Spinal cord (tissue), 10 donors: ENCODE results near the gene ARHGEF7. TPM values are rescaled to one million over a fixed set of nuclear protein-coding genes. Genes with fewer than 3 reads are reported as not detected.

Experiments
- DNase-seq, 6 donors: peaks; one replicate each; pipeline versions ENCODE4 v3.0.0 to v3.0.0-alpha.2; 2013 to 2015; ENCODE audit warnings: low spot score in 6 of 6, low read depth in 4 of 6
- H3K27ac ChIP-seq: one replicate; pipeline ENCODE4 v1.5.1; 2013; ENCODE audit warnings: low read depth, low read length, control low read depth
- H3K27me3 ChIP-seq: one replicate; pipeline ENCODE4 v1.6.1; 2013; ENCODE audit warnings: low read length; ENCODE audit not compliant: control insufficient read depth, insufficient read depth
- H3K36me3 ChIP-seq: one replicate; pipeline ENCODE4 v1.6.1; 2013; ENCODE audit warnings: low read length; ENCODE audit not compliant: control insufficient read depth, insufficient read depth
- H3K4me1 ChIP-seq: one replicate; pipeline ENCODE4 v1.6.1; 2013; ENCODE audit warnings: low read length; ENCODE audit not compliant: control insufficient read depth, insufficient read depth
- H3K4me3 ChIP-seq: one replicate; pipeline ENCODE4 v1.5.1; 2013; ENCODE audit warnings: low read depth, low read length, control low read depth
- H3K9me3 ChIP-seq: one replicate; pipeline ENCODE4 v1.6.1; 2013; ENCODE audit warnings: low read length; ENCODE audit not compliant: control insufficient read depth, insufficient read depth
- WGBS: methylation state at CpG from one replicate; pipeline ENCODE4 v1.1.5; 2013; ENCODE audit warnings: missing lambda C conversion rate; ENCODE audit not compliant: insufficient coverage; 5-methylcytosine and 5-hydroxymethylcytosine counted together
- polyA plus RNA-seq, 2 donors: library from polyadenylated mRNA; unstranded; fragments of 120-200 nt; gene quantifications; one replicate each; pipeline ENCODE4 v1.2.1, GENCODE V29; 2013; ENCODE audit not compliant: insufficient read length in 2 of 2
- total RNA-seq, 2 donors: library from RNA; depleted of rRNA in 1 of 2; stranded (reverse); fragments of 120-200 nt in 1 of 2; fragments of >200 nt in 1 of 2; gene quantifications; one replicate each; pipeline versions ENCODE4 v1.2.3 to v1.2.4, GENCODE V29; 2013 to 2014
- donor health status: healthy.

ARHGEF7 gene
- total and polyA plus RNA-seq, 4 donors = 66.1 to 140 (median 120) TPM

DNA sequence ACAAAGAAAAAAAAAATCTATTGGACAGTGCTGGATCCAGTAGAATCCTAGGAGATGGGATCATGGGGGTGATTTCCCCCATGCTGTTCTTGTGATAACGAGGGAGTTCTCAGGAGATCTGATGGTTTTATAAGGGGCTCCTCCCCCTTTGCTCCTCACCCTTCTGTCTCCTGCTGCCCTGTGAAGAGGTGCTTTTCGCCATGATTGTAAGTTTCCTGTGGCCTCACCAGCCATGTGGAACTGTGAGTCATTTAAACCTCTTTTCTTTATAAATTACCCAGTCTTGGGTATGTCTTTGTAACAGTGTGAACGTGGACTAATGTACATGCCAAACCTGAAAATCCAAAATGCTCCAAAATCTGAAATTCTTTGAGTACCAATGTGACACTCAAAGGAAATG lies 45.5 kb downstream of the ARHGEF7 start:
- peaks cover 4% of the 10 kb centered on the region for H3K36me3 ChIP-seq
- no peaks in the 10 kb centered on the region for H3K4me1 ChIP-seq
- WGBS = 80% methylated on average over 1 of the region's 3 CpGs
- H3K27ac ChIP-seq = no peak overlapping the region
- no peaks in the 10 kb centered on the region for H3K9me3 ChIP-seq
- DNase-seq = no peak
- H3K27me3 ChIP-seq = no peaks in the 10 kb centered on the region
- H3K4me3 ChIP-seq = no peak overlapping the region

- Histone ChIP-seq H3K4me1 (no peaks in the 10 kb centered on the region), H3K36me3 (peaks cover 4% of the 10 kb centered on the region)
Measured at GRCh38 chr13:111161601-111162600, 46.8 kb downstream of the ARHGEF7 start.

DNA sequence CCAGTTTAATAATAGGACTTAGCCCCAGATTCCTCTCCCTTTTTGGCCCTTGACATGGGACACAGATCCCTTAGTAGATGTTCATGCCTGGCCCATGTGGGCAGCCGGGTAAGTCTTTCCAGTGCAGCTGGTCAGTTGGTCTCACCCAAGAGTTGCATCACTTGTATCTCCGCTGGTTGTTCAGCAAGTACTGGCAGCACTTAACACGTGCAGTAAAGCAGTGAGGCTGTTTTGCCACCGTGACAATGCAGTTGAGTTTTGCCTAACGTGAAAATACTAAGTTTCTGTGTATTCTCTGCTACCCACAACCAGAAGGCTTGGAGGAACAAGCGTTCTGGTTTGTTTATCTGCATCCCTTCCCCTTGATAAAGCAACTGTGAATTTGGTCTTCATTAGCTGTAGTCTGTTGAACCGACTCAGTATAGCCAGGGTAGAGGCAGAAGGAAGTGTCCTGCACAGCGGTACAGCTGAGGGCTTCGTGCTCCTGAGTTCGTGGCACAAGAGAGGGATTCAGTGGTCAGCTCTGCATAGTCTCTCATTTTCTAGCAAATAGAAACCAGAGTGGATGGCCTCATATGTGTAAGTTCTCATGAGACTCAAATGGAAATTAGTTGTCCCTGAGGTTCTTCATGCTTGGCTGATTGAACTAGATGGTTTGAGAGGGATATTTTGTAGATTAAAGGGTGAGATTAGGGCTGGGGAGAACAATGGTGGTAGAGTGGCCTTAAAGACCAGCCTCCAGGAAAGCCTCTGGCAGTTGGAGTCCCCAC lies 50.3 kb downstream of the ARHGEF7 start:
- H3K4me1 ChIP-seq = peaks cover 7% of the 10 kb centered on the region
- 96% methylated on average over 9 of the region's 10 CpGs for WGBS
- H3K4me3 ChIP-seq = no peak overlapping the region
- H3K27me3 ChIP-seq = no peaks in the 10 kb centered on the region
- H3K36me3 ChIP-seq = peaks cover 6% of the 10 kb centered on the region
- no peak overlapping the region for H3K27ac ChIP-seq
- no peaks in the 10 kb centered on the region for H3K9me3 ChIP-seq
- DNase-seq = no peak

More at GRCh38 chr13:111161601-111162600, 46.8 kb downstream of the ARHGEF7 start:
- Histone ChIP-seq H3K4me3 (no peak overlapping the region), H3K9me3 (no peaks in the 10 kb centered on the region), H3K27me3 (no peaks in the 10 kb centered on the region), H3K27ac (no peak overlapping the region)
- no peak for DNase-seq
- 93% methylated on average over 2 of the region's 5 CpGs for WGBS

DNA sequence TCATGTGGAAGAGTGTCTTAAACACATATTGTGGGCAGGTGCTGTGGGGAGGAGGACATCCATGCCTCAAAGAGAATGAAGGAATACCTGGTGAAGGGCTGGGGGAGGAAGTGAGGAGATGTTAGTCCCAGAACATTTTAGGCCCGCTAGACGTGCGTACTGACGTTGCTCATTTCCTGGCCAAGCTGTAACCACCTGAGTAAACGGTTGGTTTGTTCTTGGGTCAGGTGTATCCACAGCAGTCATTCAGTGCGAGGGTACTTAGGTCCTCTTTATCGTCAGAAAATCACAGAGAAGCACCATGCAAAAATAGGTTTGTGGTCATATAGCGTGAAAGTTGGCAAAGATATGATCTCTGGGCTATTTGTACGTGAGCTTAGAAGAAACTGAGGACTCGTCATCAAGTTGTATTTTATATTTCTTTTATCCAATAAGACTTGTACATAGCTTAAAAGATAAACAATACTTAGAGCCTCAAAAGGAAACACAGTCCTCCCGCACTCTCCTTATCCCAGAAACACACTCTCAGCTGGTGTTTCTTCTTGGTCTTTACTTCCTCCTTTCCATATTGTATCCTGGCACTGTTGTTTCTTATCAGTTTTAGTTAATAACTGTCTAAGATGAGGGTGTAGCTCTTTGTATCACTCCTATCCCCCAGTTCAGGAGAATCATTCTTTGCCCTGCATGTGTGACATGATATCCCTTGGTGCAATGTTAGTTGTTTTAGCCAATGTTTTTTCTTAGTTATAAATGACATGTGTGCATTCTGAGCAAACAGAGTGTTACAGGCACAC lies 52.0 kb downstream of the ARHGEF7 start:
- Histone ChIP-seq H3K9me3 (no peaks in the 10 kb centered on the region), H3K36me3 (peaks cover 6% of the 10 kb centered on the region), H3K27ac (no peak overlapping the region), H3K4me1 (peaks cover 7% of the 10 kb centered on the region), H3K27me3 (no peaks in the 10 kb centered on the region), H3K4me3 (no peak overlapping the region)
- no peak for DNase-seq
- WGBS = 97% methylated on average over 8 of the region's 11 CpGs

- Histone ChIP-seq H3K27ac (no peak overlapping the region), H3K9me3 (no peaks in the 10 kb centered on the region), H3K36me3 (peaks cover 8% of the 10 kb centered on the region), H3K27me3 (no peaks in the 10 kb centered on the region), H3K4me1 (peaks cover 9% of the 10 kb centered on the region), H3K4me3 (no peak overlapping the region)
- 82% methylated on average over 6 of the region's 8 CpGs for whole genome bisulfite sequencing
- no peak for DNase-seq
Measured at GRCh38 chr13:111168107-111168506, 53.0 kb downstream of the ARHGEF7 start.

DNA sequence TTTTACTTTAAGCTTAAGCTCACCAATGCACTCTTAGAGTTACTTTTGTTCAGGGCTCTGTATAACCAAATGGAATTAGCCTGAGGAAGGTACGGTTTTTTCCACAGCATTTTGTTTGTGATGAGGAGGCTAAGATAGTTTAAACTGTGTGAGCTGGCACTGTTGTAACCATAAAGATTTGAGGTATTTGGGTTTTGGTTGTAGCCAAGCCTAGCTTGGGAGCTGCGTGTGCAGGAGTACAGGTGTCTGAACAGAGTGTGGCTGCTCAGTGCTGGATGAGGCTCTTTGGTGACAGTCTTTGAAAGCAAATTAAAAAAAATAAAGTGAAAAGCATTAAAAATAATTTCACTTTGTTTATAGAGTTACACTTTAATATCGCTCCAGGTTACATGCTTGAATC lies 56.0 kb downstream of the ARHGEF7 start:
- DNase-seq = no peak
- Histone ChIP-seq H3K27ac (no peak overlapping the region), H3K4me1 (peaks cover 17% of the 10 kb centered on the region), H3K4me3 (no peak overlapping the region), H3K9me3 (no peaks in the 10 kb centered on the region), H3K27me3 (no peaks in the 10 kb centered on the region), H3K36me3 (peaks cover 7% of the 10 kb centered on the region)
- WGBS = 50% methylated on average over 1 of the region's 3 CpGs

GRCh38 chr13:111171629-111172028 lies 56.5 kb downstream of the ARHGEF7 start:
- 80% methylated on average over 1 of the region's 2 CpGs for WGBS
- Histone ChIP-seq H3K9me3 (no peaks in the 10 kb centered on the region), H3K4me1 (peaks cover 21% of the 10 kb centered on the region), H3K27ac (no peak overlapping the region), H3K27me3 (no peaks in the 10 kb centered on the region), H3K36me3 (peaks cover 7% of the 10 kb centered on the region), H3K4me3 (no peak overlapping the region)
- DNase-seq = no peak

- no peaks in the 10 kb centered on the region for H3K27me3 ChIP-seq
- no peak for DNase-seq
- no peak overlapping the region for H3K4me3 ChIP-seq
- H3K36me3 ChIP-seq = peaks cover 9% of the 10 kb centered on the region
- no peak overlapping the region for H3K27ac ChIP-seq
- peaks cover 39% of the 10 kb centered on the region for H3K4me1 ChIP-seq
- 77% methylated on average over 14 of the region's 15 CpGs for whole genome bisulfite sequencing
- H3K9me3 ChIP-seq = no peaks in the 10 kb centered on the region
Measured at GRCh38 chr13:111174377-111175114, 59.4 kb downstream of the ARHGEF7 start.

- no peaks in the 10 kb centered on the region for H3K9me3 ChIP-seq
- no peak overlapping the region for H3K4me3 ChIP-seq
- peaks cover 9% of the 10 kb centered on the region for H3K36me3 ChIP-seq
- no peak for DNase-seq
- H3K4me1 ChIP-seq = peaks cover 39% of the 10 kb centered on the region
- H3K27ac ChIP-seq = no peak overlapping the region
- H3K27me3 ChIP-seq = no peaks in the 10 kb centered on the region
- 67% methylated on average over 3 of the region's 4 CpGs for WGBS
Measured at GRCh38 chr13:111175372-111175771, 60.3 kb downstream of the ARHGEF7 start.
